K562 (cell line): ENCODE data around the gene VGLL4. TPM values are rescaled to one million over a fixed set of nuclear protein-coding genes. Genes with fewer than 3 reads are reported as not detected.

ENCODE experiments used
- ATAC-seq: fragments of 200-7000 bp; cut with Tn5 transposase; 3 replicates; pipeline ENCODE4 v1.9.1; 2020; ENCODE audit warnings: moderate library complexity
- BruUV-seq: library from RNA; stranded (reverse); fragments of 400-500 nt; replicated peaks from 2 replicates; lab custom pipeline; 2021; lab: Mats Ljungman, UMichigan
- CTCF ChIA-PET: fragments of 300-600 bp; formaldehyde crosslinking; extraction: SDS; loops from one replicate; lab custom pipeline; 2021; ENCODE audit warnings: low intra/inter-chr PET ratio; lab: Yijun Ruan, JAX
- POLR2A ChIA-PET: fragments of 300-600, 350-650 bp; sonication (Branson Sonifier 250); formaldehyde crosslinking; extraction: SDS; loops from one replicate; lab custom pipeline; 2021; ENCODE audit warnings: antibody characterized with exemption, inconsistent platforms; lab: Yijun Ruan, JAX
- DNase-seq, 4 experiments: peaks; one replicate each; pipeline versions ENCODE4 v3.0.0 to v3.0.0-alpha.2; 2011 to 2018; ENCODE audit warnings: low spot score in 3 of 4, mixed read lengths in 3 of 4; ENCODE audit errors: extremely low read depth in 1 of 4
- FAIRE-seq: peaks from 2 replicates; lab custom pipeline; 2011; peaks lifted over from hg19 to GRCh38; lab: Jason Lieb, UNC
- H2AFZ ChIP-seq: 2 replicates; pipeline ENCODE4 v1.6.0; 2011; ENCODE audit warnings: low read depth, low read length, control low read depth, inconsistent platforms
- H3K27ac ChIP-seq: fragments of 200-600 bp; 3 replicates; pipeline ENCODE4 v1.8.0; 2011; ENCODE audit warnings: low read depth, mild to moderate bottlenecking, control low read depth, inconsistent platforms, low read length, moderate library complexity, mixed read lengths; ENCODE audit errors: extremely low read depth
- H3K27me3 ChIP-seq, 2 experiments: fragments of 300-600 bp in 1 of 2; 2 replicates in 1 of 2; 3 replicates in 1 of 2; pipeline versions ENCODE4 v1.6.0 to v1.8.0; 2011; ENCODE audit warnings: inconsistent platforms in 2 of 2, low read length in 2 of 2, mild to moderate bottlenecking in 1 of 2, mixed read lengths in 1 of 2, moderate library complexity in 1 of 2; ENCODE audit not compliant: control insufficient read depth in 2 of 2, insufficient read depth in 2 of 2
- H3K36me3 ChIP-seq: fragments of 300-600 bp; 3 replicates; pipeline ENCODE4 v1.8.0; 2011; ENCODE audit warnings: mild to moderate bottlenecking, low read length, inconsistent platforms; ENCODE audit not compliant: control insufficient read depth, insufficient read depth
- H3K4me1 ChIP-seq, 2 experiments: fragments of 200-600 bp in 1 of 2; replicated peaks in 1 of 2; 2 replicates in 1 of 2; 3 replicates in 1 of 2; pipeline versions ENCODE4 v1.5.1 to v1.8.0; 2011; ENCODE audit warnings: inconsistent platforms in 2 of 2, low read length in 2 of 2, mild to moderate bottlenecking in 1 of 2, mixed read lengths in 1 of 2, moderate library complexity in 1 of 2; ENCODE audit not compliant: control insufficient read depth in 2 of 2, insufficient read depth in 2 of 2
- H3K4me2 ChIP-seq: 2 replicates; pipeline ENCODE4 v1.6.1; 2011; ENCODE audit warnings: low read length, control low read depth, inconsistent platforms, mixed read lengths; ENCODE audit not compliant: insufficient read depth
- H3K4me3 ChIP-seq: fragments of 200-600 bp; sonication (generic), shearing (Covaris generic); 2 replicates; pipeline ENCODE4 v1.5.1; 2016; ENCODE audit warnings: control low read depth, inconsistent platforms
- H3K79me2 ChIP-seq: fragments of 200-600 bp; 3 replicates; pipeline ENCODE4 v1.8.0; 2011; ENCODE audit warnings: low read length, inconsistent platforms; ENCODE audit not compliant: control insufficient read depth, insufficient read depth
- H3K9ac ChIP-seq, 2 experiments: 2 replicates each; pipeline versions ENCODE4 v1.6.0 to v1.6.1; 2011; ENCODE audit warnings: low read depth in 2 of 2, low read length in 2 of 2, control low read depth in 1 of 2, inconsistent platforms in 1 of 2, mild to moderate bottlenecking in 1 of 2, mixed read lengths in 1 of 2; ENCODE audit not compliant: insufficient read depth in 1 of 2
- H3K9me1 ChIP-seq: one replicate; pipeline ENCODE4 v1.6.0; 2011; ENCODE audit warnings: inconsistent platforms, mild to moderate bottlenecking, low read length, moderate library complexity; ENCODE audit not compliant: control insufficient read depth, insufficient read depth
- H3K9me3 ChIP-seq: replicated peaks from 2 replicates; pipeline ENCODE4 v1.5.1; 2011; ENCODE audit warnings: low read depth, low read length, inconsistent platforms; ENCODE audit not compliant: control insufficient read depth, insufficient read depth
- H4K20me1 ChIP-seq: replicated peaks from 2 replicates; pipeline ENCODE4 v1.6.1; 2011; ENCODE audit warnings: low read length, inconsistent platforms, mixed read lengths; ENCODE audit not compliant: control insufficient read depth, insufficient read depth
- BDP1 ChIP-seq: IDR thresholded peaks from 3 replicates; pipeline ENCODE4 v1.6.1; 2011; ENCODE audit not compliant: insufficient read length, insufficient read depth
- EZH2 ChIP-seq: IDR thresholded peaks from 2 replicates; pipeline ENCODE4 v1.6.1; 2012; ENCODE audit warnings: low read depth, mild to moderate bottlenecking, inconsistent platforms, low read length, borderline replicate concordance
- FOXP1 ChIP-seq: sonication (generic); formaldehyde crosslinking; IDR thresholded peaks from 2 replicates; pipeline ENCODE4 v1.8.0; 2022; ENCODE audit warnings: mild to moderate bottlenecking, missing genetic modification reagents
- HEY1 ChIP-seq: fragments of 250-450 bp; sonication (Bioruptor Pico); IDR thresholded peaks from 2 replicates; pipeline ENCODE4 v1.5.0; 2020; ENCODE audit warnings: mild to moderate bottlenecking, moderate library complexity, borderline replicate concordance
- HNRNPH1 ChIP-seq: fragments of 200-400 bp; formaldehyde crosslinking; optimal IDR thresholded peaks from 2 replicates; pipeline ENCODE3; 2017; ENCODE audit warnings: low read depth, mild to moderate bottlenecking, low read length, moderate library complexity
- HNRNPUL1 ChIP-seq: fragments of 200-400 bp; formaldehyde crosslinking; IDR thresholded peaks from 2 replicates; pipeline ENCODE4 v1.6.1; 2017; ENCODE audit warnings: low read length
- KAT7 ChIP-seq: sonication (generic); formaldehyde crosslinking; IDR thresholded peaks from 2 replicates; pipeline ENCODE4 v1.8.0; 2022; ENCODE audit warnings: missing genetic modification reagents, mild to moderate bottlenecking, borderline replicate concordance
- PHF20 ChIP-seq: fragments of 450-650 bp; IDR thresholded peaks from 2 replicates; pipeline ENCODE4 v1.6.1; 2018; ENCODE audit not compliant: partially characterized antibody
- SAFB2 ChIP-seq: fragments of 200-400 bp; formaldehyde crosslinking; IDR thresholded peaks from 2 replicates; pipeline ENCODE4 v1.6.1; 2018; ENCODE audit warnings: borderline replicate concordance, low read length, low read depth, moderate library complexity; ENCODE audit not compliant: severe bottlenecking
- SUPT5H ChIP-seq: fragments of 450-650 bp; IDR thresholded peaks from 2 replicates; pipeline ENCODE4 v1.6.1; 2016
- TCF7 ChIP-seq: sonication (generic); IDR thresholded peaks from 2 replicates; pipeline ENCODE4 v1.6.1; 2016; ENCODE audit warnings: antibody characterized with exemption, borderline replicate concordance
- TRIM28 ChIP-seq: fragments of 450-650 bp; IDR thresholded peaks from 2 replicates; pipeline ENCODE4 v1.6.1; 2017
- ZKSCAN1 ChIP-seq: fragments of 150-350 bp; IDR thresholded peaks from 2 replicates; pipeline ENCODE4 v1.6.1; 2016; ENCODE audit warnings: low read depth, low read length
- WGBS: fragments of 100-300 bp; shearing (Covaris generic); methylation state at CpG from one replicate; pipeline ENCODE4 v1.1.6; 2016; ENCODE audit warnings: low coverage, mixed read lengths; ENCODE audit not compliant: insufficient coverage; ENCODE audit errors: missing lambda C conversion rate; 5-methylcytosine and 5-hydroxymethylcytosine counted together
- in situ Hi-C: fragments of 300-500 bp; cut with MboI; formaldehyde crosslinking; loops from 4 replicates; pipeline ENCODE4 v1.15.0; 2018; ENCODE audit warnings: inconsistent platforms, mixed read lengths
- intact Hi-C: fragments of 100-400 bp; cut with micrococcal nuclease; formaldehyde crosslinking; loops from 2 replicates; pipeline ENCODE4 v1.14.2; 2022
- polyA plus RNA-seq, 8 experiments: library from polyadenylated mRNA; depleted of rRNA in 4 of 8; stranded (reverse) in 5 of 8; unstranded in 3 of 8; fragments of >200 nt; fragmentation: Nextera tagmentation in 2 of 8; fragmentation: Illumina TruSeq in 1 of 8; extraction: Ambion mirVana in 2 of 8; extraction: Trizol in 1 of 8; gene quantifications; 2 replicates each; pipeline versions ENCODE4 v1.2.1 to v1.2.3, GENCODE V29; 2011 to 2014; ENCODE audit warnings: inconsistent platforms in 1 of 8, missing spikeins in 1 of 8
- total RNA-seq, 7 experiments: library from RNA; depleted of rRNA in 6 of 7; stranded (reverse); fragments of >200 nt in 6 of 7; fragmentation: Illumina TruSeq in 2 of 7; extraction: Trizol in 2 of 7; gene quantifications; 2 replicates each; pipeline versions ENCODE4 v1.2.1 to v1.2.3, GENCODE V29; 2011 to 2021; ENCODE audit warnings: low replicate concordance in 1 of 7
- TF ChIP-seq, protein P1 (sequence below): sonication (generic); formaldehyde crosslinking; IDR thresholded peaks from 2 replicates; pipeline ENCODE4 v1.8.0; 2023; ENCODE audit warnings: mild to moderate bottlenecking, missing genetic modification reagents
- TF ChIP-seq, protein P2 (sequence below): fragments of 450-650 bp; IDR thresholded peaks from 2 replicates; pipeline ENCODE4 v1.6.1; 2016; ENCODE audit warnings: borderline replicate concordance
- TF ChIP-seq, protein P3 (sequence below): IDR thresholded peaks from 2 replicates; pipeline ENCODE4 v1.6.1; 2016; ENCODE audit warnings: missing genetic modification characterization, missing compliant biosample characterization

VGLL4 gene
- total and polyA plus RNA-seq, 9 of the 15 experiments (the other 6 are each of a cell fraction or from before 2014, with no cell fraction given), result 0.27 to 10.9 (median 8.6) TPM

DNA sequence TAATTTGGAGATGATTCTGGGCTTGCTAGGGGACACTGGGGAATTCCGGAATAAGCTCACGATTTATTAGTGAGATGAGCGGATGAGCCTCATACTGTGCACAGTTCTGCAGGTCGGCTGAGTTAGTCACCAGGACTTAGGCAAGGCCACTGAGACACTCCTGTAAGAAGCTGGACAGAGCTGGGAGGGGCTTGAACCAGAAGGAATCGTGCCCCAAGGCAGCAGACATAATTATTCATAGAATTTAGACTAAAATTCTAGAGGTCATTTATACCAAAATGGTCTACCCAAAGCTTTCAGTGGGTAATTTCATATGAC is 121.4 kb downstream of the VGLL4 start:
- 58% methylated on average over 5 of the region's 5 CpGs for WGBS
- no peak overlapping the region for H3K4me3 ChIP-seq
- no peaks in the 10 kb centered on the region for H4K20me1 ChIP-seq
- ChIA-PET CTCF (interaction anchor here (0.6 kb wide), 1 partner anchor 65 kb away, joined by 3 read pairs; no protein-coding TSS in a partner anchor), POLR2A (no interaction called here)
- intact Hi-C loops (no loop called here), in situ Hi-C loops (no loop called here)
- no peak overlapping the region for H3K27ac ChIP-seq
- H3K36me3 ChIP-seq, result no peaks in the 10 kb centered on the region
- H3K4me1 ChIP-seq, result no peaks in the 10 kb centered on the region
- H3K9me3 ChIP-seq, result no peaks in the 10 kb centered on the region
- H3K4me2 ChIP-seq, result no peak overlapping the region
- DNase-seq (no peak), FAIRE-seq (no peak), ATAC-seq (peak; percentile 35; the same call in 1 of the 3 replicates)
- no peaks in the 10 kb centered on the region; a peak in 1 of 5 replicates for H3K27me3 ChIP-seq
- no peak overlapping the region for H2AFZ ChIP-seq
- H3K9me1 ChIP-seq, result no peaks in the 10 kb centered on the region
- BruUV-seq, result no TSS peak
- H3K79me2 ChIP-seq, result no peaks in the 10 kb centered on the region
- H3K9ac ChIP-seq, result no peak overlapping the region
- no peak for TF ChIP-seq HEY1 (CRISPR knock-in tag)
- no peak for TF ChIP-seq HNRNPH1
- no peak for TF ChIP-seq TRIM28
- TF ChIP-seq ZKSCAN1, result no peak
- TF ChIP-seq KAT7 (CRISPR knock-in tag), result no peak
- TF ChIP-seq, protein P1, sequence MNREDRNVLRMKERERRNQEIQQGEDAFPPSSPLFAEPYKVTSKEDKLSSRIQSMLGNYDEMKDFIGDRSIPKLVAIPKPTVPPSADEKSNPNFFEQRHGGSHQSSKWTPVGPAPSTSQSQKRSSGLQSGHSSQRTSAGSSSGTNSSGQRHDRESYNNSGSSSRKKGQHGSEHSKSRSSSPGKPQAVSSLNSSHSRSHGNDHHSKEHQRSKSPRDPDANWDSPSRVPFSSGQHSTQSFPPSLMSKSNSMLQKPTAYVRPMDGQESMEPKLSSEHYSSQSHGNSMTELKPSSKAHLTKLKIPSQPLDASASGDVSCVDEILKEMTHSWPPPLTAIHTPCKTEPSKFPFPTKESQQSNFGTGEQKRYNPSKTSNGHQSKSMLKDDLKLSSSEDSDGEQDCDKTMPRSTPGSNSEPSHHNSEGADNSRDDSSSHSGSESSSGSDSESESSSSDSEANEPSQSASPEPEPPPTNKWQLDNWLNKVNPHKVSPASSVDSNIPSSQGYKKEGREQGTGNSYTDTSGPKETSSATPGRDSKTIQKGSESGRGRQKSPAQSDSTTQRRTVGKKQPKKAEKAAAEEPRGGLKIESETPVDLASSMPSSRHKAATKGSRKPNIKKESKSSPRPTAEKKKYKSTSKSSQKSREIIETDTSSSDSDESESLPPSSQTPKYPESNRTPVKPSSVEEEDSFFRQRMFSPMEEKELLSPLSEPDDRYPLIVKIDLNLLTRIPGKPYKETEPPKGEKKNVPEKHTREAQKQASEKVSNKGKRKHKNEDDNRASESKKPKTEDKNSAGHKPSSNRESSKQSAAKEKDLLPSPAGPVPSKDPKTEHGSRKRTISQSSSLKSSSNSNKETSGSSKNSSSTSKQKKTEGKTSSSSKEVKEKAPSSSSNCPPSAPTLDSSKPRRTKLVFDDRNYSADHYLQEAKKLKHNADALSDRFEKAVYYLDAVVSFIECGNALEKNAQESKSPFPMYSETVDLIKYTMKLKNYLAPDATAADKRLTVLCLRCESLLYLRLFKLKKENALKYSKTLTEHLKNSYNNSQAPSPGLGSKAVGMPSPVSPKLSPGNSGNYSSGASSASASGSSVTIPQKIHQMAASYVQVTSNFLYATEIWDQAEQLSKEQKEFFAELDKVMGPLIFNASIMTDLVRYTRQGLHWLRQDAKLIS (CRISPR knock-in tag), result no peak
- TF ChIP-seq BDP1, result no peak
- TF ChIP-seq, protein P2, sequence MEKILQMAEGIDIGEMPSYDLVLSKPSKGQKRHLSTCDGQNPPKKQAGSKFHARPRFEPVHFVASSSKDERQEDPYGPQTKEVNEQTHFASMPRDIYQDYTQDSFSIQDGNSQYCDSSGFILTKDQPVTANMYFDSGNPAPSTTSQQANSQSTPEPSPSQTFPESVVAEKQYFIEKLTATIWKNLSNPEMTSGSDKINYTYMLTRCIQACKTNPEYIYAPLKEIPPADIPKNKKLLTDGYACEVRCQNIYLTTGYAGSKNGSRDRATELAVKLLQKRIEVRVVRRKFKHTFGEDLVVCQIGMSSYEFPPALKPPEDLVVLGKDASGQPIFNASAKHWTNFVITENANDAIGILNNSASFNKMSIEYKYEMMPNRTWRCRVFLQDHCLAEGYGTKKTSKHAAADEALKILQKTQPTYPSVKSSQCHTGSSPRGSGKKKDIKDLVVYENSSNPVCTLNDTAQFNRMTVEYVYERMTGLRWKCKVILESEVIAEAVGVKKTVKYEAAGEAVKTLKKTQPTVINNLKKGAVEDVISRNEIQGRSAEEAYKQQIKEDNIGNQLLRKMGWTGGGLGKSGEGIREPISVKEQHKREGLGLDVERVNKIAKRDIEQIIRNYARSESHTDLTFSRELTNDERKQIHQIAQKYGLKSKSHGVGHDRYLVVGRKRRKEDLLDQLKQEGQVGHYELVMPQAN, result no peak
- no peak for TF ChIP-seq PHF20
- TF ChIP-seq FOXP1, result no peak
- TF ChIP-seq, protein P3, sequence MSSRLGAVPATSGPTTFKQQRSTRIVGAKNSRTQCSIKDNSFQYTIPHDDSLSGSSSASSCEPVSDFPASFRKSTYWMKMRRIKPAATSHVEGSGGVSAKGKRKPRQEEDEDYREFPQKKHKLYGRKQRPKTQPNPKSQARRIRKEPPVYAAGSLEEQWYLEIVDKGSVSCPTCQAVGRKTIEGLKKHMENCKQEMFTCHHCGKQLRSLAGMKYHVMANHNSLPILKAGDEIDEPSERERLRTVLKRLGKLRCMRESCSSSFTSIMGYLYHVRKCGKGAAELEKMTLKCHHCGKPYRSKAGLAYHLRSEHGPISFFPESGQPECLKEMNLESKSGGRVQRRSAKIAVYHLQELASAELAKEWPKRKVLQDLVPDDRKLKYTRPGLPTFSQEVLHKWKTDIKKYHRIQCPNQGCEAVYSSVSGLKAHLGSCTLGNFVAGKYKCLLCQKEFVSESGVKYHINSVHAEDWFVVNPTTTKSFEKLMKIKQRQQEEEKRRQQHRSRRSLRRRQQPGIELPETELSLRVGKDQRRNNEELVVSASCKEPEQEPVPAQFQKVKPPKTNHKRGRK, result no peak
- no peak for TF ChIP-seq SAFB2
- TF ChIP-seq HNRNPUL1, result no peak
- TF ChIP-seq EZH2, result no peak
- TF ChIP-seq TCF7, result no peak
- no peak for TF ChIP-seq SUPT5H
